ENCODE data around the gene ISG20.

The ISG20 gene

GRCh38 chr15:88655103-88655553 lies 16.3 kb downstream of the ISG20 start:
- DNase-seq, result no peak

- DNase-seq, result no peak
Observed at GRCh38 chr15:88655800-88656488, 17.1 kb downstream of the ISG20 start.

- DNase-seq, result no peak
Observed at GRCh38 chr15:88656760-88657221, 18.0 kb downstream of the ISG20 start.

DNA sequence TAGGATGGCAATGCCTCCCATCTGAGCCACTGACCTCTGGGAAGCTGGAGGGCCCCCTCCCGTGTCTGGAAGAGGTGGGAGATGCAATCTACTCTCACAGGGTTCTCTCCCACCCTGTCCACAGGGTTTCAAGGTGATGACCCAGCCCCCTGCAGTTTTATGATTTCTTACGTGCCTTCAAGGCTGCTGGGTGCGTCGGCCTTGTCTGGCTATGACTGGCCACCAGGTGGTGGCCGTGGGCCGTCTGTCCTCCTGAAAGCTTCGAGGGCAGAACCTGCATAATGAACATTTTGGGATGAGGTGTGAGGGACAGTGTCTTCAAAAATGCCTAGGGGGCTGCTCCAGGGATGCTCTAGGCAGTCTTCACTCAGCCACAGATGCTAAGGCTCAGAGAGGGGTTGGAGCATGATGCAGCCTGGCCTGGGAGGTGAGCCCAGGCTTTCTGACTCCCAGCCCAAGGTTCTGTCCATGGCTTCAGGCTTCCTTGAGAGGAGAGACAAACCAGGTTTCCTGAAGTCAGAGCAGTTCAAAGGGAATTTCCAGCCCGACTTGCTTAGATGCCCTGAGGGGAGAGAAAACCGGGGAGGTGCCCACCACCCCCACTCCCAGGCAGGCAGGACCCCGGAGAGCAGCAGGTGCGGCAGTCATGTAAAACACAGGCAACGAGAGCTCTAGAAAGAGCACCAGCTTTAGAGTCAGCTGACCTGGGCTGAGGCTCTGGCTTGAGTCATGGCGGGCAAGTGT lies 18.7 kb downstream of the ISG20 start:
- DNase-seq, result peak; percentile 21

- DNase-seq, result no peak
Observed at GRCh38 chr15:88658070-88658965, 19.5 kb downstream of the ISG20 start.

DNA sequence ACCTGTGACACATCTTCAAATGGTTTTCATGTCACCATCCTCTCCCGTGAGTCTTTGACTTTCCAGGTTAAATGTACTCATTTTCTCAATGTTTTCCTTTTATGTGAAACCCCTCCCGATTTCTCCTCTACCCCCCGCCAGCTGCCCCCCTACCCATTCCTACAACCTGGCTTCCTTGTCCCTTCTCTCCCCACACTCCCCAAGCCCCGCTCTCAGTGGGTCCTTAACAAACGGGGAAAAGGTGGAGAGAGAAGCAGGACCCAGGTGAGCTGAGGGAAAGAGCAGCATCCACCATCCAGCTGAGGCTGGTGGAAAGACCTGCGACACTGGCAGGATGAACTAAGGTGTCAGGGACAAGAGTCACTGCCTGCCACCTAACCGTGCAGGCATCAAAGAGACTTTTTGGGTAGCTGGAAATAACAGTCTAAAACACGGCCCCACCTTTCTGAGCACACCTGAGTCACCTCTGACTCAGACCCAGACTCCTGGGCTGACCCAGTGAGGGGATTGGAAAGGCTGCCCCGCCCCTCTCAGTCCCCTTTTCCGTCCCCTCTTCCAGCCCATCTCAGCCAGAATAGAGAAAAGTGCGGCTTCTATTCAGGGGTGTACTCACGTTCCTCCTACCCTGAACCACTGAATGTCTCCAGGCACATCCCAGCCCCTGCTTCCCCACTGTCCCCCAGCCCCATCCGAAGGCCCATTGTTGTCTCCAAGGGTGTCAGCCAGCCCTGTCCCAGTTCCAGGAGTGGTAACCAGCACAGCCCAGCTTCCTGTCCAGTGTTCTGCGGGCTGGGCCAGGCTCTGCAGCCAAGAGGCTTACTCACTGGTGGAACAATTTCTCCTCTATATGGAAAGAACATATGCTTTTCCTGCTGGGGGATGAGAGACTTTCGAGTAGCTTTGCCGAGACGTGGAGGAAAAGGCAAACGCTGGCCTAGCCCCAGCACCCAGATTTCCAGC lies 20.4 kb downstream of the ISG20 start:
- DNase-seq, result no peak

DNA sequence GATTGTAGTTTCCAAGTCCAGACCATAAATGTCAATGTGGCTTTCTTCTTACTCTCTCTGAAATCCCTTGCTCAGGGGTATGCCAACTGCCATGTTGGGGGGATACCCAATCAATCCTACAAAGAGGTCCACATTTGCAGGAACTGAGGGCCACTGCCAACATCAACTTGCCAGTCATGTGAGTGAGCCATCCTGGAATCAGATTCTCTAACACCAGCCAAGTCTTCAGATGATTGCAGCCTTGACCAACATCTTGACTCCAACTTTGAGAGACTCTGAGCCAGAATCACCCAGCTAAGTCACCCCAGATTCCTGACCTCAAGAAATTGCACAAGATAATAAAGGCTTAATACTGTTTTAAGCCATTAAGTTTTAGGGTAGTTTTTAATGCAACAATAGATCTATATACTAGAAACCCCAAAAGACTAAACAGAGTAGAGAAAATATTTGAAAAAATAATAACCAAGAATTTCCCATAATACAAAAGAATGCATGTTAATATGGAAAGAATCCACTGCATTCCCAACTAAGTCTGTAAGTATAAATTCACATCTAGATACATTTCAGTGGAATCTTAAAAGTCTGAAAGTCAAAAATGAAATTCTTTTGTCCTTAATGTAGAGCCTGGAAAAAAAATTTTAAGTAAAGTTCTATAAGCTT lies 22.4 kb downstream of the ISG20 start:
- no peak for DNase-seq

- no peak for DNase-seq
Observed at GRCh38 chr15:88661761-88662556, 23.1 kb downstream of the ISG20 start.

DNA sequence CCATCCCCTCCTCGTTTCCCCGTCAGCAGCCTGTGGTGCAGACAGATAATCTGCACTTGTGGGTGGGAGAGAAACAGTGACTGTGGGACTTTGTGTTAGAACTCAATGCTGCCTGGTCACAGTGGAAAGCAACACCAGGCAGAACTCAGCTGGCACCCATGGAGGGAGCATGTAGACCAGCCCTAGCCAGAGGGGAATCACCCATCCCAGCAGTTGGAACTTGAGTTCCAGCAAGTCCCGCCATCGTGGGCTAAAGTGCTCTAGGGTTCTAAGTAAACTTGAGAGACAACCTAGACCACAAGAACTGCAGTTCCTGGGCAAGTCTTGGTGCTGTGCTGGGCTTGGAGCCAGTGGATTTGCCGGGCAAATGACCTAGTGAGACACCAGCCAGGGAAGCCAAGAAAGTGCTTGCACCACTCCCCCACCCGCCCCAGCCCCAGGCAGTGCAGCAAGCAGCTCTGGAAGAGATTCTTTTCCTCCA lies 24.4 kb downstream of the ISG20 start:
- DNase-seq, result no peak

GRCh38 chr15:88664151-88664778 lies 25.4 kb downstream of the ISG20 start:
- no peak for DNase-seq

GRCh38 chr15:88674661-88675060 lies 35.8 kb downstream of the ISG20 start:
- DNase-seq, result no peak

- no peak for DNase-seq
Observed at GRCh38 chr15:88678755-88679154, 39.9 kb downstream of the ISG20 start.

- DNase-seq, result no peak
Observed at GRCh38 chr15:88680241-88681001, 41.6 kb downstream of the ISG20 start.

DNA sequence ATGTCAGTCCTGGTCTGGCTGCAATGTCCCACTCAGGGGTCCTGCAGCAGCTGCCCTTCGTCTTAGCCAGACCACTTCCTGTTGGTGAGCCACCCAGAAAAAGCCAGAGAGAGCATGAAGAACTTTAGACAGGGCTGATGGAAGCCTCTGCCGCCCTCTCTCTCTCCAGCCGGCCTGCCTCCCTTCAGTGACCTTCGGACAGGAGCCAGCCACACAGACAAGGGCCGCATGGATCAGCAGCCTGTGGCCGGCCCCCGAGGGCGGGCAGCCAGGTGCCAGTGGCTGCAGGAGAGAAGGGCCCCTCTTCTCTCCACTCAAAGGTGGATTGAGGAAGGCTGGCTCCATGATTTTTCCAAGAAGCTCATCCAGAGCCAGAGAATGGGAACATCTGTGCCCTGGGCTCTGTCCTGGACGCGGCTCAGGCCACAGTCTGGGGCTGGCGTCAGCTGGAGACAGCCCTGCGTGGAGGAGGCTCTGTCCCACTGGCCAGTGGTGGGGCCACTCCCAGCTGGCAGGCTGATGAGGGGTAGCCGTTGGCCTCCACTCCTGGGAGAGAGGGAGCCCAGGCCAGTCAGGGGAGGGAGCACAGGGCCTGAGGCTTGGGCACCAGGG lies 42.9 kb downstream of the ISG20 start:
- no peak for DNase-seq

- no peak for DNase-seq
Observed at GRCh38 chr15:88684345-88684744, 45.5 kb downstream of the ISG20 start.

- DNase-seq, result no peak
Observed at GRCh38 chr15:88686166-88686565, 47.4 kb downstream of the ISG20 start.

- no peak for DNase-seq
Observed at GRCh38 chr15:88688394-88688933, 49.6 kb downstream of the ISG20 start.

GRCh38 chr15:88690331-88690730 lies 51.5 kb downstream of the ISG20 start:
- no peak for DNase-seq

Data from NCI-H1105 (cell line).